NCI-H526 treated with DMSO at 0.1 percent for 48 hours (cell line): ENCODE measurements around the gene MED13.
"Not testable (repeated sequence)": the region's sequence is repeated elsewhere in the genome, so short reads cannot be mapped to it uniquely, and the experiment has no call there.

Experiments used
- DNase-seq: peaks from one replicate; lab custom pipeline; 2025; lab: John Stamatoyannopoulos, UW

MED13 gene

DNA sequence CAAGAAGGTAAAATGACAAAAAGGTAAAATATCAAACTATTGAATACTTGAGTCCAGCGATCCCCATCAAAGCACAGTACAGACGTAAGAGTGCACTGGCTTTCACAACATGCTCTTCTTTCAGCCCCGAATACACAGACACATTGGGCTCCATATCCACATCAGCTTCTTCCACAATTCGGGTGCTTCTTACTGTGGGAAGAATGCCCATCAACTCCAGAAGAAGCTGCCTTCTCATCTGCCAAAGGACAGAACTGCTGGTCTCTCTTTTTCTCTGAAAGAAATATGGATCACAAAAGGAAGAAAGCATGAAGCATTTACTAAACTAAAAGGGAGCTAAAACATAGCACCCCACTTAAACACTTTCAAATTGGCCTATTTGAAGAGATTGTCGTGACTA lies 157.7 kb downstream of the MED13 start:
- DNase-seq, result no peak

DNA sequence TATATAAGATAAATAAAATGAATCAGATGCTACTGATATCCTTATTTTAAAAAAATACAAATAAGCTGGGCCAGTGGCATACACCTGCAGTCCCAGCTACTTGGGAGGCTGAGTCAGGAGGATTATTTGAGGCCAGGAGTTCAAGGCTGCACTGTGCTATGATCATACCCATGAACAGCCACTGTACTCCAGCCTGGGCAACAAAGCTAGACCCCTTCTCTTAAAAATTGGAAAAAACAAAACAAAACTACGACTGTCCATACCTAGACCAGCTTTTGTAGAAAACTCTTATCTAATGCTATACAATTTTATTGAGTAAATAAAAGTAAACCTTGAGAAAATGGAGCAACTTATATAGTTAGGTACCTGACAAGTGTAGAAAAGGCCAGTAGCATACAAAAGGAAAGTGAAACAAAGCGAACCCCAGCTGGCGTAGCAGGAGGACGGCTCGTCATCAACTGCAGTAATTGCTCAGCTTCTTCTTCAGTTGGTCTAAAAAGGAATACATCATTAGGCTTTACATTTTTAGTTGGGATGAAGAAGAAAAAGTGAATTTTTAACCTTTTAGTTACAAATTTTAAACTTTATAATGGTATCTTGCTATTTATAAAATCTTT lies 160.9 kb downstream of the MED13 start:
- no peak for DNase-seq

DNA sequence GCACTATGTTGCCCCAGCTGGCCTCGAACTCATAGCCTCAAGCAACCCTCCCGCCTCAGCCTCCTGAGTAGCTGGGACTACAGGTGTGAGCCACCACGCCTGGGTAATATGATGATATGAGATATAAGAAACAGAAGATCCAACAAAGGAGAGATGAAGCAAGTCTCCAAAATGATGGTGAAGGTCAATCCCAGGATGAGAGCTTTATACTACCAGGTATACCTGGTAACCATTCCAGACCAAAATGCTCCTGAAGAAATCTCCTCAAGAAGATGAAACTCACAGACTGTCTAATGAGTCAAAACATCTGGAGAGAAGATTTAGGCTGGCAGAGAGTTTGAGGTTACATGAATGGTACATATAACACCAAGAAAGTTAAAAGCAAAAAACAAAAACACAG lies 161.8 kb downstream of the MED13 start:
- DNase-seq, result no peak

DNA sequence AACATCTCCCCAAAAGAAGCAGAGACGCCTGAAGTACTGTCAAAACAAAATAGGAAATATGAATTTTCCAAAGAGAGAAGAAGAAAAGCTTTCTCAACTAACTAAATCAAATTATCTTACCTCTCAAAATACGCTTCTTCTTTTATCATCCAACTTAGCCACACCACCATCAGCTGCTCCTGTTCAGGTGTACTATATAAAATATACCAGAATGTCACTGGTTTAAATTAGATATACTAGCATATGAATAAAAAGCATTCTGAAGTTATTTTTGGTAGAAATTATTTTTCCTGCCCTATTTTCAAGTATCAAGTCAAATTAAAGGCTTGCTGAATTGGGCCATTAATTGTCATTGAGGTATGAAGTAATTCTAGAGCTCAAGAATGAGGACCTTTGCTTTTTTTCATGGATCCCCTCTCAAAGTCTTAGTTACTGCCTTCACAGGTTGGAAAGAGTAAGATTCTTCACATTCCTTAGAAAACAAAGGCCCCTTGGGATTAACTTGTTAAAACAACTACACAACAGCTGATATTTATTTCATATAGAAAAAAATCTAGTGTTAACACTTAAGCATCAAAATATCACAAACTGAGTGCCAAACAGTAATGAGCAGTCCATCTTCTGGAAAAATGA lies 167.4 kb downstream of the MED13 start:
- DNase-seq, result no peak

DNA sequence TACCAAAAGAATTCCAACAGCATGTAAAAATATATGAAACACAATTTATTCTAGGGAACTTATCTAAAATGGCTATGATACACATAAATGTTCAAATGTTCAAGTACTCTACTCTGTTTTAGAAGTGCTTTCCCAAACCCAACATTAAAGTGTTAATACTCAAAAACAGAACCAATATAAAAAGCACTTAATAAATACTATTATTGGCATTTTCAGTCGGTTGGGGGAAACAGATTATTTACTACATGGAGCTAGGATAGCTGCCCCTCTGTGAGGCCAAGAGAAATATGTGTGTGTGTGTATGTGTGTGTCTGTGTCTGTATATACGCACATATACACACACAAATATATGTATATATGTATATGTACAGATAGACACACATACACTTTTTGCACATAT lies 169.7 kb downstream of the MED13 start:
- DNase-seq, result no peak

DNA sequence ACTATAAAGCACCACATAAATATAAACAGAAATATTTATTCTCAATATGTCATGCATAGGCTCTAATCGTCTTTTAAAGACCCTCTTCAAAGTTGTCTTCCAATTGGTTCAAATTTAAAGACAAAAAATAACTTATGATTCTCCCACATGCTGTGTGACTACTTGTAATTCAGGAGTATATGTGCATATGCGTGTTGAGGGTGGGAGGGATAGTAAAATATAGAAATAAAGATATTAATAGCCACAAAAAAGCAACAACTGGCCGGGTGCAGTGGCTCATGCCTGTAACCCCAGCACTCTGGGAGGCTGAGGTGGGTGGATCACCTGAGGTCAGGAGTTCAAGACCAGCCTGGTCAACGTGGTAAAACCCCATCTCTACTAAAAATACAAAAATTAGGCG lies 170.8 kb downstream of the MED13 start:
- DNase-seq, result not testable (repeated sequence)
